DOHH2 (cell line): ENCODE data around the gene RUNX1.

Source experiments
- H3F3A ChIP-seq: fragments of 200-600 bp; sonication (generic), shearing (Covaris generic); 2 replicates; pipeline ENCODE4 v1.6.0; 2016; ENCODE audit warnings: antibody characterized with exemption, mild to moderate bottlenecking; ENCODE audit not compliant: control insufficient read depth, insufficient read depth
- H3K27ac ChIP-seq: fragments of 200-600 bp; sonication (generic); 2 replicates; pipeline ENCODE4 v1.5.1; 2014; ENCODE audit warnings: low read depth, mild to moderate bottlenecking, low read length, moderate library complexity
- H3K27me3 ChIP-seq: fragments of 200-600 bp; sonication (generic); 2 replicates; pipeline ENCODE4 v1.6.1; 2014; ENCODE audit warnings: mild to moderate bottlenecking, low read length, mixed read lengths; ENCODE audit not compliant: control insufficient read depth
- H3K36me3 ChIP-seq: fragments of 200-600 bp; sonication (generic); 2 replicates; pipeline ENCODE4 v1.6.1; 2014; ENCODE audit warnings: mild to moderate bottlenecking, low read length, moderate library complexity, mixed read lengths; ENCODE audit not compliant: control insufficient read depth
- H3K4me1 ChIP-seq: fragments of 200-600 bp; sonication (generic); 2 replicates; pipeline ENCODE4 v1.6.1; 2014; ENCODE audit warnings: mild to moderate bottlenecking, low read length, mixed read lengths; ENCODE audit not compliant: control insufficient read depth
- H3K4me2 ChIP-seq: fragments of 200-600 bp; sonication (generic); 2 replicates; pipeline ENCODE4 v1.6.0; 2014; ENCODE audit warnings: mild to moderate bottlenecking, low read length, moderate library complexity
- H3K4me3 ChIP-seq: fragments of 200-600 bp; sonication (generic); 2 replicates; pipeline ENCODE4 v1.5.1; 2014; ENCODE audit warnings: mild to moderate bottlenecking, low read length, mixed read lengths
- H3K79me2 ChIP-seq: fragments of 200-600 bp; sonication (generic); 2 replicates; pipeline ENCODE4 v1.6.1; 2014; ENCODE audit warnings: mild to moderate bottlenecking, low read length, mixed read lengths; ENCODE audit not compliant: control insufficient read depth
- H3K9me2 ChIP-seq: fragments of 200-600 bp; sonication (generic); replicated peaks from 2 replicates; pipeline ENCODE4 v1.6.1; 2014; ENCODE audit warnings: mild to moderate bottlenecking, low read length, mixed read lengths; ENCODE audit not compliant: control insufficient read depth
- H3K9me3 ChIP-seq: fragments of 200-600 bp; sonication (generic); 2 replicates; pipeline ENCODE4 v1.6.1; 2014; ENCODE audit warnings: antibody characterized with exemption, low read length, mixed read lengths; ENCODE audit not compliant: control insufficient read depth, insufficient read depth
- H4K20me1 ChIP-seq: fragments of 200-600 bp; sonication (generic); 2 replicates; pipeline ENCODE4 v1.6.0; 2014; ENCODE audit warnings: low read depth, mild to moderate bottlenecking, antibody characterized with exemption, low read length, moderate library complexity; ENCODE audit not compliant: control insufficient read depth, insufficient read depth
- CTCF ChIP-seq: fragments of 200-600 bp; sonication (generic); IDR thresholded peaks from one replicate; pipeline ENCODE4 v1.5.1; 2014; ENCODE audit warnings: antibody characterized with exemption, mild to moderate bottlenecking, low read depth, low read length; ENCODE audit not compliant: poor library complexity, severe bottlenecking
- EZH2phosphoT487 ChIP-seq: fragments of 200-600 bp; sonication (generic); IDR thresholded peaks from 2 replicates; pipeline ENCODE4 v1.6.1; 2017; ENCODE audit warnings: borderline replicate concordance, mild to moderate bottlenecking, antibody characterized with exemption, low read length, moderate library complexity, mixed read lengths

Gene RUNX1

DNA sequence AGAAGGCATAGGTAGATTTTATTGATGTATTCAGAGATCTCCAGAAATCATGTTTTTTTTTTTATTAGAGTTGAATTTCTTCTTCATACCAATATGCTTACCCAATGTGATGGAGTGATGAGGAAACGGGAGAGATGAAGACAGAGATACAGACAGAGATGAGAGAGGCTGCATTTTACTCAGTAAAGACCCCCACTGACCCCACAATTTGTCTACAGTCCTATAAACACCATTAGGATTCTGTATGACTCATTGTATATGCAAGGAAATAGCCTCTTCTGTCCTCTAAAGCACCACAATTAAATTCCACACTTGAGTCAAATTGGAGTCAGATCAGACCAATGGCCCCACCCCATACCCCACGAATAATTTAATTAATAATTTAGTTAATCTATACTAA lies 44.0 kb downstream of the RUNX1 start:
- Histone ChIP-seq H3K4me2 (no peak overlapping the region), H3K27ac (no peak overlapping the region), H3K4me1 (no peaks in the 10 kb centered on the region), H3F3A (no peaks in the 10 kb centered on the region), H3K4me3 (no peak overlapping the region), H3K9me3 (no peaks in the 10 kb centered on the region), H4K20me1 (peaks cover 6% of the 10 kb centered on the region; the same call in 1 of the 2 replicates), H3K36me3 (peaks cover 18% of the 10 kb centered on the region), H3K9me2 (no peaks in the 10 kb centered on the region), H3K27me3 (no peaks in the 10 kb centered on the region), H3K79me2 (peaks cover 92% of the 10 kb centered on the region)
- TF ChIP-seq EZH2phosphoT487 (no peak), CTCF (no peak)

DNA sequence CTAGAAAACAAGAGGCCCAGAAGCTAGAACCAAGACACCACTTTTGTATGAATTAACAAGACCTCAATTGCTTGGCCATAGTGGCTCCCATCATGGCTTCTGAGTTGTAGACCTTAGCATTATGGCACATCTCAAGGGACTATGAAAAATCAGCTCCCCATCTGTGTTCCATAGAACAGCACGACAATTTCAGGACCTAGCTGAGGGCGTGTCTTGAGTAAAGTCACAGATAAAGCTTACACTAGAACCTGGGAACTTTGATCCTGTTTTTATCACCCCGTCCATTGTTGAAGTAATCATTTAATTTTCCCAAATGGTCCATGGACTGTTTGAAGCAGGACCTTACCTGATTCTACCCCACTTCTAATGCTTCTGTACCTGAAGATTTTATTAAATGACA lies 44.8 kb downstream of the RUNX1 start:
- Histone ChIP-seq H3K36me3 (peaks cover 19% of the 10 kb centered on the region), H3K4me3 (no peak overlapping the region), H3K9me2 (no peaks in the 10 kb centered on the region), H3K27ac (no peak overlapping the region), H3K27me3 (no peaks in the 10 kb centered on the region), H3K9me3 (no peaks in the 10 kb centered on the region), H3K79me2 (peaks cover 92% of the 10 kb centered on the region), H3F3A (no peaks in the 10 kb centered on the region), H3K4me2 (no peak overlapping the region), H3K4me1 (no peaks in the 10 kb centered on the region), H4K20me1 (peaks cover 6% of the 10 kb centered on the region; the same call in 1 of the 2 replicates)
- TF ChIP-seq EZH2phosphoT487, result no peak
- no peak for TF ChIP-seq CTCF

GRCh38 chr21:35002879-35003722 lies 46.0 kb downstream of the RUNX1 start:
- no peak overlapping the region for H3K4me2 ChIP-seq
- H3K27me3 ChIP-seq, result no peaks in the 10 kb centered on the region
- H3K79me2 ChIP-seq, result peaks cover 90% of the 10 kb centered on the region
- H4K20me1 ChIP-seq, result peaks cover 6% of the 10 kb centered on the region; the same call in 1 of the 2 replicates
- no peaks in the 10 kb centered on the region for H3K4me1 ChIP-seq
- H3F3A ChIP-seq, result no peaks in the 10 kb centered on the region
- no peaks in the 10 kb centered on the region for H3K9me3 ChIP-seq
- H3K27ac ChIP-seq, result no peak overlapping the region
- no peaks in the 10 kb centered on the region for H3K9me2 ChIP-seq
- no peak for TF ChIP-seq CTCF
- TF ChIP-seq EZH2phosphoT487, result no peak
- H3K36me3 ChIP-seq, result peaks cover 24% of the 10 kb centered on the region
- H3K4me3 ChIP-seq, result no peak overlapping the region
